LNCAP (cell line): ENCODE measurements around the gene HCFC1.

ENCODE experiments used
- CTCF ChIP-seq: fragments of 450-650 bp; IDR thresholded peaks from 2 replicates; pipeline ENCODE4 v1.5.1; 2017; ENCODE audit warnings: mild to moderate bottlenecking

Gene HCFC1

GRCh38 chrX:153944800-153945150, 26.8 kb downstream of the HCFC1 start:
- TF ChIP-seq CTCF: no peak

GRCh38 chrX:153944140-153944799, 27.3 kb downstream of the HCFC1 start, which contains the start of gene RENBP:
TSS of gene RENBP (minus strand) at chrX:153944643. CDS start at chrX:153944610, 33 bp downstream.
- no peak for TF ChIP-seq CTCF

GRCh38 chrX:153941336-153942252, 30.0 kb downstream of the HCFC1 start:
- TF ChIP-seq CTCF: no peak

GRCh38 chrX:153939573-153939972, 32.0 kb downstream of the HCFC1 start:
- TF ChIP-seq CTCF: no peak

- no peak for TF ChIP-seq CTCF
Measured at GRCh38 chrX:153938226-153938786, 33.3 kb downstream of the HCFC1 start.

- TF ChIP-seq CTCF: no peak
Measured at GRCh38 chrX:153937056-153937455, 34.6 kb downstream of the HCFC1 start.

GRCh38 chrX:153935326-153935851, 36.2 kb downstream of the HCFC1 start:
- TF ChIP-seq CTCF: no peak
